HG02623 (cell line): ENCODE data around the gene ZNF32.
"Not testable (repeated sequence)": the region's sequence is repeated elsewhere in the genome, so short reads cannot be mapped to it uniquely, and the experiment has no call there.

Experiments used
- ATAC-seq: cut with Tn5 transposase; IDR thresholded peaks from one replicate; pipeline ENCODE4 v1.9.1; 2021; ENCODE audit warnings: moderate library complexity; ENCODE audit not compliant: unreplicated experiment

The ZNF32 gene

DNA sequence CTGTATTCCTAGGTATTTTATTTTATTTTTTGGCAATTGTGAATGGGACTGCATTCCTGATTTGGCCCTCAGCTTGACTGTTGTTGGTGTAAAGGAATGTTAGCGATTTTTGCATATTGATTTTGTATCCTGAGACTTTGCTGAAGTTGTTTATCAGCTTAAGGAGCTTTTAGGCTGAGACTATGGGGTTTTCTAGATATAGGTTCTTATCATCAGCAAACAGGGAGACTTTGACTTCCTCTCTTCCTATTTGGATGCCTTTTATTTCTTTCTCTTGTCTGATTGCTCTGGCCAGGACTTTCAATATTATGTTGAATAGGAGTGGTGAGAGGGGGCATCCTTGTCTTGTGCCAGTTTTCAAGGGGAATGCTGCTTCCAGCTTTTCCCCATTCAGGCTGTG, 12.9 kb downstream of the ZNF32 start:
- not testable (repeated sequence) for ATAC-seq

DNA sequence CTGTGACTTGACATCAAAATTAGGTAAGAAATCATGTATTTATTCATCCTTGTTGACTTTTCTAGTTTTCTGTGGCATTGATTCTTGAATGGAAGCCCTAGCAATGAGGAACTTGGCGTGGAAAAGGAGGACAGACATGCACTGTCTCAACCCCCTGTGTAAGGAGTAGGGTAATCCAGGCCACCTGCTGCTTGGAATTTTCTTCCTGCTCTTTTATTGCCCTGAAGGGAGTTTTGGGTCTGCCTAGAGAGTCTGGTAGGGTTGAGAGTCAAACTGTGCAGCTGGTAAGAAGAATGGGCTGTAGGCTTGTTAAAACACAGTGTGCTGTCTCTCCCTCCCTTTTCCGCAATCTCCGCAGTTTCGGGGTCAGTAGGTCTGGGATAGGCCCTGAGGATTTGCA, 19.7 kb downstream of the ZNF32 start:
- ATAC-seq = no peak

DNA sequence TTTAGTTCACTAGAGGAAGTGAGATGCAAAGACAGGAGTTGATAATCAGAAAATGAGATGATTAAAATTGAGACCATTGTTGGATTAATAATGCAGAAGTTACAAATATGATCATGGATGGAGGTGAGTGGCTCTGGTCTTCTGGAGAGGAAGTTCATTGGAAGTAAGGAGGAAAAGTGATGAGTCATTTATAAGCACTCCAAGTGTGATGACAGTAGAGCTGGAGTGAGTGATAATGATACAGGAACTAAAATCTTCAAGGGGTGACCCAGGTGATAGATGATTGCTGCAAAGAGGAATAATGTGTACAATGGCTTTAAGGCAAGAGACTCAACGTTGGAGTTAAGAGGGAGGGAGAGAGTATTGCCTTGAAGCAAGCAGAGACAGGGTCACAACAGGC, 20.7 kb downstream of the ZNF32 start:
- ATAC-seq = no peak

DNA sequence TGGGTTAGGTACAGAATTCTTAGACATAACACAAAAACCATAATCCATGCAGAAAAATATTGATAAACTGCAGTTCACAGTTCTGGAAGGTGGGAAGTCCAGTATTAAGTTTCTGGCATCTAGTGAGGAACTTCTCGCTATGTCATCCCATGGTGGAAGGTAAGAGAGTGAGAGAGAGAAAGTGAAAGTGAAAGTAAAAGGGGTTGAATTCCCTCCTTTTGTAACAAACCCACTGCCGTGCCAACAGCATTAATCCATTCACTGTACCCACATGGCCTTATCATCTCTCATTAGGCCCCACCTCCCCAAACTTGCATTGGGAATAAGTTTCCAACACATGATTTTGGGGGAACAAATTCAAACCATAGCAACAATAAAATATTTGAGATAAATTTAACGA, 25.3 kb downstream of the ZNF32 start:
- no peak for ATAC-seq

DNA sequence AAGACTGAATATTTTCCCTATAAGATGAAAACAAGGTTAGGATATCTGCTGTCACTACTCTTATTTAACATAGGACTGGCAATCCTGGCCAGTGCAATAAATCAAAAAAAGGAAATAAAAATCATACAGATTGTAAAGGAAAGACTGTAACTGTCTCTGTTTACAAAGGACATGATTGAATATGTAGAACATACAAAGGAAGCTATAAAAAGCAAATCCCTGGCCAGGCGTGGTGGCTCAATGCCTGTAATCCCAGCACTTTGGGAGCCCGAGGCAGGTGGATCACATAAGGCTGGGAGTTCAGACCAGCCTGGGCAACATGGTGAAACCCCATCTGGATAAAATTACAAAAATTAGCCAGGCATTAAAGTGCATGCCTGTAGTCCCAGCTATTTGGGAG, 26.6 kb downstream of the ZNF32 start:
- ATAC-seq = no peak

DNA sequence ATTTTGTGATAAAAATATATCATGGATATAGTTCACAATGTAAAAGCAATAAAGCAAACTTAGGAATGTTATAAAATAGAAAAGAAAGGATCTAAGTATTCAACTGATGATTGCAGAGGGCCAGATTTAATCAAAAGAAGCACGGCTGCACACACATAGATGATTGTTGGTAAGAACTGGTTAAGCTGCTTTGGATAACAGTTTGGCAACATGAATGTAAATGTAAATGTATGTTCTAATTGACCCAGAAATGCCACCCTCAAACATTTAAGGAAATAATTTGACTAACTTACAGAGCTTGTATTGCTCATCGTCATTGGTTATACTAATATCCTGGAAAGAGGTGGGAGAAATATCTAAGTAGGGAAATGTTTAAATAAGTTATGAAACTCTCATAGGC, 29.3 kb downstream of the ZNF32 start:
- no peak for ATAC-seq

DNA sequence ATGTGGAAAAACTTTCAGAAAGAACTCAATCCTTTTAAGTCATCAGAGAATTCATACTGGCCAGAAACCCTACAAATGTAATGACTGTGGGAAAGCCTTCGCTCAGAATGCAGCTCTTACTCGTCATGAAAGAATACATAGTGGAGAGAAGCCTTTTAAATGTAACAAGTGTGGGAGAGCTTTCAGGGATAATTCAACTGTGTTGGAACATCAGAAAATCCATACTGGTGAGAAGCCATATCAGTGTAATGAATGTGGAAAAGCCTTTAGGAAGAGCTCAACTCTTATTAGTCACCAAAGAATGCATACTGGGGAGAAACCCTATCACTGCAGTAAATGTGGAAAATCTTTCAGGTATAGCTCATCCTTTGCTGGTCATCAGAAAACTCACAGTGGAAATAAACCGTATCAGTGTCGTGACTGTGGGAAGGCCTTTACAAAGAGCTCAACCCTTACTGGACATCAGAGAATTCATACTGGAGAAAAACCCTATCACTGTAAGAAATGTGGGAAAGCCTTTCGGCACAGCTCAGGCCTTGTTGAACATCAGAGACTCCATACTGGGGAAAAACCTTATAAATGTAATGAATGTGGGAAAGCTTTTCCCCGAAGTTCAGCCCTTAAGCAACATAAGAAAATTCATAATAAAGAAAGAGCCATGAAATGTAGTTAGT, 31.8 kb downstream of the ZNF32 start:
- no peak for ATAC-seq

DNA sequence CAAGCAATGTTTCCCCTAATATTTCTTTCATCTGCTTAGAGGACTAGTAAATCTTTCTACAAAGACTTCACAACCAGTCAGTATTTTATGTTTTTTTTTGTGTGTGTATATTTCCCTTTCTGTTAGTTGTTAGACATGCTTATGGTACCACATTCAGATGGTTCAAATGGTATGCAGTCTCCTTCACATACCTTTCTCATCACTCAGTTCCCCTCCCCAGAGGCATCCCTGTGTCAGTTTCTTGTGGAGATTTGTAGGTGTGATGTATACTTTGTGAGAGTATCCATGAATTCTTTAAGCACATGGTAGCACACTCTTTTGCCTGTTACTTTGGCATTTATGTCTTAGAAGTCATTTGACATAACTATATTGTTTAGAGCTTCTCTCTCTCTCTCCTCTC, 38.0 kb downstream of the ZNF32 start:
- ATAC-seq = no peak

DNA sequence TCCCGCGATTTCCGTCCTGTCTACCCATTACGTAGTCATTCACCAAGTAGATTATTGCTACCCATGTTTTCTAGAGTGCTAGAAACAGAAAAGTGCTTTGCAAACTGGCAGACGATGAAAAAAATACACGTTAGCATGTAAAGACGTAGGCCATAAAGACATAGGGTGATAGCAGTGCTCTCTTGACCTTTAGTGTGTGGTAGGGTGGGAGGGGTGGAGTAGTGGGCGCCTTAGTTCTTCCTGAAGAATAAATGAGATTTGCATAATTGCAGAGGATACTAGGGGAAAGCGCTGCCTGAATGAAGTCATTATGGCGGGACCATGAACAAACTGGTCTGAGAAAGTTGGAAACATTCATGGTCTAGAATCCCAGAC, 41.5 kb downstream of the ZNF32 start:
- no peak for ATAC-seq

DNA sequence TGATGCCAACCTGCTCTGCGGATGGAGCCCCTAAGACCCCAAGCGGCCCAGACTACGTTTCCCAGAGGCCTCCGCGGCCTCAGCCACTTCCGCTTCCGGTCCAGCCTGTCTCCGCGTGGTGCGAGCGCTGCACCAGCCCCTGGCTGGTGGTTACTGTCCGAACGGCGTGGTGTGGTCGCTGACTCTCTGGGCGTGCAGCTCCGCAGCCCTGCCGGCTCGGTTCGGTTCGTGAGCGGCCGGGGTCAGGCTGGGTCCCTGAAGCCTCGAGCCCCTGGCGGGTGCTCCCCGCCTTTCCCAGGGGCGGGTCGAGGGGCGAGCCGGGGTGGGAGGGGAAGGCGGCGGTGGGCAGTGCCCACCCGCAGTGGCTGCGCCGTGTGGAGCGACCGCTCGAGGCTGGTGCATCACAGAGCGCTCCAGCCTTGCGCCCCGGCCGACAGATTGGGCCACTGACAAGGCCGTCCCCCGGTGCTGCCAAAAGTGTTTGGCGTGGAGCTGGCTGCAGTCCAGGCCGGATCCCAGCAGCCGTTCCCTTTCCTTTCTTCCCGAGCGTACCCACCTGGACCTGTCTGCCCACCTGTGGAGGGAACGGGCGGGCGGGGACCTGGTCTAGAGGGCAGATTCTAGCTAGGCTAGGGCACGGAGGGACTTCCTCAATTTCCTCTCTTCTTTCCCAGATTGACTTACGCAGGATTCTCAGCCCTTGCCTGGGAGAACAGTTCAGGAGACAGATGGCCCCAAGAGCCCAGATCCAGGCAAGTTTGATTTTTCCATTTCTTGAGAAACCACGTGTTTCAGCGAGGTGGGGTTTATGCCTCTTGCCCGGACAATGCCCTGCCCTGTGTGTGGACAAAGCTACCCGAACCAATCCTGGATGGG, 42.1 kb downstream of the ZNF32 start, which contains the start of gene ZNF485:
Gene ZNF485 (plus strand): TSS at position 116 of the 876 bp plus-strand sequence. CDS start 613 bp downstream, at position 729.
- peak; percentile 99 for ATAC-seq

DNA sequence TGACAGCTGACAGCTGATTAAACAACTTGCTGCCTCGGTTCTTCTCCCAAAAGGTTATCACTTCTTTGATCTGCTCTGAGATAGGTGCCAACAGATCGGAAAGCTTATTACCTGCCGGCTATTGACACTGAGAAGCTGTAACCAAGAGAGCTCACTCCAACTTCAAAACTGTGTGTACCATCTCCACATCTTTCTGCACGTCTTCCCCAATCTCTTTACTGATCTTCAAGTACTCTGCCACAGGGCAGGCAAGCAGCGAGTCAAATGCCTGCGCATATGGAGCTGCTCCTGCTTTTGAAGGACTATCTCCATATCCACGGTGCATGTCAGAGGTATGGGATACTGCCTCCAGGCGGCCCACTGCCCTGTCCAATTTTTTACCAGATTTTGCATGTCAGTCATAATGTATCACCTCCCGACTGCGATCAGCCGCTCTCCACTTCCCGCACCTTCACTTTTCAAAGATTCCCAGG, 42.8 kb downstream of the ZNF32 start:
- peak; percentile 11 for ATAC-seq

DNA sequence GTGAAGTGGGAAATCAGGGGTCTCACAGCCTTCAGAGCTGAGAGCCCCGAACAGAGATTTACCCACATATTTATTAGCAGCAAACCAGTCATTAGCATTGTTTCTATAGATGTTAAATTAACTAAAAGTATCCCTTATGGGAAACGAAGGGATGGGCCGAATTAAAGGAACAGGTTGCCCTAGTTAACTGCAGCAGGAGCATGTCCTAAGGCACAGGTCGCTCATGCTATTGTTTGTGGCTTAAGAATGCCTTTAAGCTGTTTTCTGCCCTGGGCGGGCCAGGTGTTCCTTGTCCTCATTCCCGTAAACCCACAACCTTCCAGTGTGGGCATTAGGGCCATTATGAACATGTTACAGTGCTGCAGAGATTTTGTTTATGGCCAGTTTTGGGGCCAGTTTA, 47.1 kb downstream of the ZNF32 start:
- not testable (repeated sequence) for ATAC-seq

DNA sequence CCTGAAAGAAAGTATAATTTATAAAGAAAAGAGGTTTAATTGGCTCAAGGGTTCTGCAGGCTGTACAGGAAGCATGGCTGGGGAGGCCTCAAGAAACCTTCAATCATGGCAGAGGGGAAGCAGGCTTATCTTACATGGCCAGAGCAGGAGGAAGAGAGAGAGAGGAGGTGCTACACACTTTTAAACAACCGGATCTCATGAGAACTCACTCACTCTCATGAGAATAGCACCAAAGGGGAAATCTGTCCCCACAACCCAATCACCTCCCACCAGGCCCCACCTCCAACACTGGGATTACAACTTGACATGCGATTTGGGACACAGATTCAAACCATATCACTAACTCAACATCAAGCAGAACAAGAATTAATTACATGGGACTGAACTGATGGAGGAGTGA, 49.3 kb downstream of the ZNF32 start:
- ATAC-seq = no peak

DNA sequence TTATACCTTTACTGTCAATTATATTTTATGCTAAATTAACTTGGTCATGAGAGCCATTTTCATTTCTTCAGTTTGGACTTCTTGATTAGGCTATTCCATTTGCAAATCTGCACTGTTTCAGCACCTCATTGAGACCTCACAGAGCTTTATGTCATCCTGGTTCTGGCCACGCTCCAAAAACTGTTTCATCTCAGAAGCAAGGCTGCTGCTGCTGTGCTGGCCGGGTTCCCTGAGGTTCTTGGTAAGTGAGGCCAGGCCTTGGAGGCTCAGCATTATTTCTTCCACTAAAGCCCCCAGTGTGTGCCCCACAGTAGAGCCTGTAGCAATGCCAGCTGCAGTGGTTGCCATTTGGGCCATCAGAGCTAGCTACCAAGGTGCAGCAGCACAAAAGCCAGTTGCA, 50.2 kb downstream of the ZNF32 start:
- no peak for ATAC-seq

DNA sequence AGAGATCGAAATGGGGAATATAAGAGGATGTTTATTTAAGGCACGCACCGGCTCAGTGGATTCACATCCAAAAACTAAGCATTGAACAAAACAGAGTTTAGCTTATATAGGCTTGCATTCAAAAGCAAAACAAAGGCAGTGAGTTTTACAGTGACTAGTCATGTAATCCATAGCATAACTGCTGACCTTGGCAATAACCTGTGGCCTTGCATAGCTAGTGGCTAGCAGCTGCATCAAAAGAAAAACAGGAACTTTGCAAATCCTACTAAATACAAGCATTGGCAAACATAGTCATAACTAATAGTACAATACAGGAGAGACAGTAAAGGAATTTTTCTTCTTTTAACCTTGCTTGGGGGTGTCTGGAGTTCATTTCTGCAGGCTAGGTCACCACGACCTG, 52.1 kb downstream of the ZNF32 start:
- no peak for ATAC-seq

DNA sequence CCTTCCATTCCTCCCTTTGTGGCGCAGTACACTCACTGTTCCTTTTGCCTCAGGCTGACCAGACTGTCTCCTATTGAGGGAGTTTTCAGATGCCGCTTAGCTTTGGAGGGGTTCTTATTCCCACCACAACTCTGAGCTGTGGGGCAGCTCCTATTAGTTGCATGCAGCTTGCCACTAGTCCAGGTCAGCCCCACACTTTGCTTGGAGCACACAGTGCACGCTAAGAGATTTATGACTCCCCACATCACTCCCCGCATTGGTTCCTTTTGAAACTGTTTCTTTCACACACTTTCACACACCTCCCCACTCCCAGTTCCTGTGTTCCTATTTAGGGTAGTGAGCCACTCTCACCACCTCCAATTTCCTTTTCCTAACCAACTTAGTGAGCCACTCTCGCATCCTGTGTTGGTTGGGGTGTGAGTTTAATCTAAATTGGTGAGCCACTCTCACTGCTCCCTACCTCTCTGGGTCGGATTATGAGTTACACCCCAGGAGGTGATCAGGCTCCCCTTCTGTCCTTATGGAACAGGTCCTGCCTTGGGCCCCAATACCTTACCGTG, 52.9 kb downstream of the ZNF32 start:
- ATAC-seq = peak; percentile 53

DNA sequence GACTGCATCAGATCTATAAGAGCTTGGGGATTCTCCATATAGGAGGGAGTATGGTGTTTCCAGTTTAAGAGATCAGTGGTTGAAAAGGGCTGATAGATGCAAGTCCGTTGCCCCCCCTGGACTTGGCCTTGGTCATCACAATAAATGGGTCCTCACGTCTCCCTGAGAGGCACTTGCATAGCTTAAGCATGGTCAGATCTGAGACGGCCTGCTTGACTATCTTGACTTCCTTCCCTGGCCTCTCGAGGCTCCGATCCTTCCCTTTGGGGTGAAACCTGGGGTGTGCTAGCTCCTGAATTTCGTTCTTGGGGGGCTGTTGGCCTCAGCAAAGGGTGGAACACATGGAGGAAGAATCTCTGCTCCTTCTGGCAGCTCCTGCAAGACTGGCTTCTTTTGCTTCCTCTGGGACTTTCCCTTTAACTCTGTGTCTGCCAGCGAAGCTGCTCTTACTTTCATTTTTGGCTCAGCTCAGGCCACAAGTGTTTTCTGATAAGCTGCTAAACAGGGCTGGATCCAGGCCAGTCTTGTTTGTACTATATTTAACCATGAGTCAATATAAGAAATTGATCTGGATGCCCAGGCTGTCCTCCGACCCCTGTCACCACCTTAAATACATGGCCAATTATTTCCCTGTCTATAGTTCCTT, 53.6 kb downstream of the ZNF32 start:
- ATAC-seq = peak; percentile 92
